ENCODE measurements around the gene ZCCHC17. TPM values are rescaled to one million over a fixed set of nuclear protein-coding genes. Genes with fewer than 3 reads are reported as not detected.

ZCCHC17 gene
- total and polyA plus RNA-seq, 4 experiments from 2014 or later, result 20.2 to 44.5 (median 32.7) TPM

GRCh38 chr1:31373056-31373896 is 76.4 kb downstream of the ZCCHC17 start, which contains the start of gene FABP3:
Gene FABP3 (minus strand): TSS chr1:31373076. CDS start chr1:31373014, 62 bp downstream.
- H3K36me3 Mint-ChIP-seq, result peaks cover 0 to 1% of the 10 kb centered on the region in 2 donors
- no peaks in the 10 kb centered on the region for H3K36me3 ChIP-seq (ENCODE audit: insufficient read depth, low read length)
- peaks cover 0 to 2% of the 10 kb centered on the region in 2 donors for H3K27me3 Mint-ChIP-seq
- H3K27ac Mint-ChIP-seq, result peak within 1 kb of the TSS in 5 of 7 donors; percentile 3 to 70 (median 50)
- H3K4me1 ChIP-seq (ENCODE audit: insufficient read depth, low read length), result peaks cover 8% of the 10 kb centered on the region
- intact Hi-C loops (cut with micrococcal nuclease), result no loop called here
- H3K4me1 Mint-ChIP-seq, result peaks cover 8 to 18% (median 13%) of the 10 kb centered on the region in 4 donors
- H3K9me3 ChIP-seq (ENCODE audit: control insufficient read depth in 1 of 2, low read length in 2 of 2), result no peaks in the 10 kb centered on the region
- peak within 1 kb of the TSS; percentile 76 to 90 (median 83) for H3K4me3 Mint-ChIP-seq
- H3K9me3 Mint-ChIP-seq, result no peaks in the 10 kb centered on the region
- POLR2A ChIA-PET (ENCODE audit: partially characterized antibody), result no interaction called here
- H3K27ac ChIP-seq (ENCODE audit: low read depth, low read length), result no peak within 1 kb of the TSS
- CTCF ChIA-PET (ENCODE audit: partially characterized antibody), result interaction anchor here (0.8 to 1.3 kb wide), 6 partner anchors 12 to 176 kb away, joined by 3 to 4 read pairs (median 4); no protein-coding TSS in a partner anchor
- H3K4me3 ChIP-seq (ENCODE audit: low read length in 2 of 2), result peak within 1 kb of the TSS in 1 of 2 donors; percentile 13
- no peak for DNase-seq
- no peaks in the 10 kb centered on the region for H3K27me3 ChIP-seq (ENCODE audit: insufficient read depth, low read length)

GRCh38 chr1:31373897-31374486 is 77.2 kb downstream of the ZCCHC17 start:
- H3K4me3 ChIP-seq (ENCODE audit: low read length in 2 of 2), result no peak overlapping the region
- ChIA-PET CTCF (ENCODE audit: partially characterized antibody) (interaction anchor here (0.8 to 1.3 kb wide), 5 partner anchors 13 to 175 kb away, joined by 3 to 4 read pairs (median 3); no protein-coding TSS in a partner anchor), POLR2A (ENCODE audit: partially characterized antibody) (no interaction called here)
- DNase-seq, result peak in 1 of 5 donors; percentile 4
- H3K4me1 ChIP-seq (ENCODE audit: insufficient read depth, low read length), result peaks cover 8% of the 10 kb centered on the region
- no peak overlapping the region for H3K27ac ChIP-seq (ENCODE audit: low read depth, low read length)
- no peaks in the 10 kb centered on the region for H3K36me3 ChIP-seq (ENCODE audit: insufficient read depth, low read length)
- no peaks in the 10 kb centered on the region for H3K27me3 ChIP-seq (ENCODE audit: insufficient read depth, low read length)
- Mint-ChIP-seq H3K27ac (peak overlapping the region in 2 of 7 donors; percentile 33 to 62), H3K36me3 (no peaks in the 10 kb centered on the region), H3K27me3 (peaks cover 0 to 2% of the 10 kb centered on the region in 2 donors), H3K4me1 (peaks cover 8 to 18% (median 13%) of the 10 kb centered on the region in 4 donors), H3K4me3 (peak overlapping the region; percentile 76 to 90 (median 83)), H3K9me3 (no peaks in the 10 kb centered on the region)
- intact Hi-C loops (cut with micrococcal nuclease), result no loop called here
- H3K9me3 ChIP-seq (ENCODE audit: control insufficient read depth in 1 of 2, low read length in 2 of 2), result no peaks in the 10 kb centered on the region

- H3K4me1 Mint-ChIP-seq, result peaks cover 8 to 18% (median 13%) of the 10 kb centered on the region in 4 donors
- H3K27me3 Mint-ChIP-seq, result peaks cover 0 to 2% of the 10 kb centered on the region in 2 donors
- no peaks in the 10 kb centered on the region for H3K27me3 ChIP-seq (ENCODE audit: insufficient read depth, low read length)
- H3K36me3 Mint-ChIP-seq, result no peaks in the 10 kb centered on the region
- H3K4me1 ChIP-seq (ENCODE audit: insufficient read depth, low read length), result peaks cover 8% of the 10 kb centered on the region
- CTCF ChIA-PET (ENCODE audit: partially characterized antibody), result no interaction called here
- no peaks in the 10 kb centered on the region for H3K9me3 Mint-ChIP-seq
- H3K27ac Mint-ChIP-seq, result no peak overlapping the region
- no peak overlapping the region for H3K4me3 Mint-ChIP-seq
- intact Hi-C loops (cut with micrococcal nuclease), result no loop called here
- no peaks in the 10 kb centered on the region for H3K36me3 ChIP-seq (ENCODE audit: insufficient read depth, low read length)
- POLR2A ChIA-PET (ENCODE audit: partially characterized antibody), result no interaction called here
- no peak for DNase-seq
- H3K27ac ChIP-seq (ENCODE audit: low read depth, low read length), result no peak overlapping the region
- H3K9me3 ChIP-seq (ENCODE audit: control insufficient read depth in 1 of 2, low read length in 2 of 2), result no peaks in the 10 kb centered on the region
- H3K4me3 ChIP-seq (ENCODE audit: low read length in 2 of 2), result no peak overlapping the region
These were observed 77.8 kb downstream of the ZCCHC17 start for GRCh38 chr1:31374511-31375196.

- Mint-ChIP-seq H3K4me1 (peaks cover 8 to 18% (median 13%) of the 10 kb centered on the region in 4 donors), H3K4me3 (no peak overlapping the region), H3K9me3 (no peaks in the 10 kb centered on the region), H3K36me3 (no peaks in the 10 kb centered on the region), H3K27me3 (peaks cover 2 to 4% of the 10 kb centered on the region in 2 donors), H3K27ac (no peak overlapping the region)
- ChIA-PET POLR2A (ENCODE audit: partially characterized antibody) (no interaction called here), CTCF (ENCODE audit: partially characterized antibody) (interaction anchor here (1.8 kb wide), 1 partner anchor 18 kb away, joined by 5 read pairs; no protein-coding TSS in a partner anchor)
- H3K27ac ChIP-seq (ENCODE audit: low read depth, low read length), result no peak overlapping the region
- DNase-seq, result no peak
- intact Hi-C loops (cut with micrococcal nuclease), result no loop called here
- no peak overlapping the region for H3K4me3 ChIP-seq (ENCODE audit: low read length in 2 of 2)
- H3K36me3 ChIP-seq (ENCODE audit: insufficient read depth, low read length), result no peaks in the 10 kb centered on the region
- H3K4me1 ChIP-seq (ENCODE audit: insufficient read depth, low read length), result peaks cover 8% of the 10 kb centered on the region
- H3K9me3 ChIP-seq (ENCODE audit: control insufficient read depth in 1 of 2, low read length in 2 of 2), result no peaks in the 10 kb centered on the region
- H3K27me3 ChIP-seq (ENCODE audit: insufficient read depth, low read length), result no peaks in the 10 kb centered on the region
These were observed 79.7 kb downstream of the ZCCHC17 start for GRCh38 chr1:31376375-31377134.

- Histone ChIP-seq H3K4me1 (ENCODE audit: insufficient read depth, low read length) (peaks cover 8% of the 10 kb centered on the region), H3K27me3 (ENCODE audit: insufficient read depth, low read length) (no peaks in the 10 kb centered on the region), H3K9me3 (ENCODE audit: control insufficient read depth in 1 of 2, low read length in 2 of 2) (no peaks in the 10 kb centered on the region), H3K36me3 (ENCODE audit: insufficient read depth, low read length) (no peaks in the 10 kb centered on the region), H3K27ac (ENCODE audit: low read depth, low read length) (no peak overlapping the region), H3K4me3 (ENCODE audit: low read length in 2 of 2) (no peak overlapping the region)
- no peaks in the 10 kb centered on the region for H3K36me3 Mint-ChIP-seq
- CTCF ChIA-PET (ENCODE audit: partially characterized antibody), result interaction anchor here (1.8 kb wide), 1 partner anchor 17 kb away, joined by 5 read pairs; no protein-coding TSS in a partner anchor
- no peaks in the 10 kb centered on the region for H3K9me3 Mint-ChIP-seq
- intact Hi-C loops (cut with micrococcal nuclease), result no loop called here
- no peak overlapping the region for H3K4me3 Mint-ChIP-seq
- POLR2A ChIA-PET (ENCODE audit: partially characterized antibody), result no interaction called here
- DNase-seq, result no peak
- H3K4me1 Mint-ChIP-seq, result peaks cover 7 to 16% (median 11%) of the 10 kb centered on the region in 4 donors
- no peak overlapping the region for H3K27ac Mint-ChIP-seq
- H3K27me3 Mint-ChIP-seq, result peaks cover 4 to 10% of the 10 kb centered on the region in 2 donors
These were observed 80.6 kb downstream of the ZCCHC17 start for GRCh38 chr1:31377364-31377863.

- intact Hi-C loops (cut with micrococcal nuclease), result no loop called here
- no peak for DNase-seq
- H3K4me3 ChIP-seq (ENCODE audit: low read length in 2 of 2), result no peak overlapping the region
- no peaks in the 10 kb centered on the region for H3K27me3 ChIP-seq (ENCODE audit: insufficient read depth, low read length)
- Mint-ChIP-seq H3K36me3 (no peaks in the 10 kb centered on the region), H3K27me3 (peaks cover 7 to 14% of the 10 kb centered on the region in 2 donors), H3K9me3 (no peaks in the 10 kb centered on the region), H3K4me3 (no peak overlapping the region), H3K27ac (no peak overlapping the region), H3K4me1 (peaks cover 6 to 10% (median 8%) of the 10 kb centered on the region in 4 donors)
- ChIA-PET CTCF (ENCODE audit: partially characterized antibody) (interaction anchor here (1.8 kb wide), 1 partner anchor 16 kb away, joined by 5 read pairs; no protein-coding TSS in a partner anchor), POLR2A (ENCODE audit: partially characterized antibody) (no interaction called here)
- no peaks in the 10 kb centered on the region for H3K9me3 ChIP-seq (ENCODE audit: control insufficient read depth in 1 of 2, low read length in 2 of 2)
- H3K36me3 ChIP-seq (ENCODE audit: insufficient read depth, low read length), result no peaks in the 10 kb centered on the region
- peaks cover 5% of the 10 kb centered on the region for H3K4me1 ChIP-seq (ENCODE audit: insufficient read depth, low read length)
- H3K27ac ChIP-seq (ENCODE audit: low read depth, low read length), result no peak overlapping the region
These were observed 81.2 kb downstream of the ZCCHC17 start for GRCh38 chr1:31378001-31378400.
